Neural progenitor cell (in vitro differentiated cells): ENCODE results near the gene SYT13. TPM values are rescaled to one million over a fixed set of nuclear protein-coding genes. Genes with fewer than 3 reads are reported as not detected.

Source experiments
- DNase-seq: peaks from one replicate; pipeline ENCODE4 v3.0.0-alpha.2; 2016; ENCODE audit warnings: low spot score
- H2AFZ ChIP-seq: fragments of 200-600 bp; sonication (generic); replicated peaks from 2 replicates; pipeline ENCODE4 v1.6.1; 2016; ENCODE audit warnings: antibody characterized with exemption
- H3F3A ChIP-seq: fragments of 200-600 bp; sonication (generic); 2 replicates; pipeline ENCODE4 v1.6.1; 2016; ENCODE audit warnings: antibody characterized with exemption, low read depth
- H3K27ac ChIP-seq: fragments of 200-600 bp; sonication (generic); 2 replicates; pipeline ENCODE4 v1.5.1; 2016; ENCODE audit warnings: mild to moderate bottlenecking
- H3K27me3 ChIP-seq: fragments of 200-600 bp; sonication (generic); 2 replicates; pipeline ENCODE4 v1.6.1; 2016; ENCODE audit warnings: mild to moderate bottlenecking, moderate library complexity
- H3K36me3 ChIP-seq: fragments of 200-600 bp; sonication (generic); 2 replicates; pipeline ENCODE4 v1.5.1; 2016
- H3K4me1 ChIP-seq: fragments of 200-600 bp; sonication (generic); 2 replicates; pipeline ENCODE4 v1.6.1; 2016; ENCODE audit warnings: mixed run types
- H3K4me2 ChIP-seq: fragments of 200-600 bp; sonication (generic); 2 replicates; pipeline ENCODE4 v1.6.1; 2016
- H3K4me3 ChIP-seq: fragments of 200-600 bp; sonication (generic); 2 replicates; pipeline ENCODE4 v1.5.1; 2016
- H3K79me2 ChIP-seq: fragments of 200-600 bp; sonication (generic); 2 replicates; pipeline ENCODE4 v1.6.1; 2016; ENCODE audit warnings: low read depth
- H3K9ac ChIP-seq: fragments of 200-600 bp; sonication (generic); 2 replicates; pipeline ENCODE4 v1.6.1; 2016
- H3K9me3 ChIP-seq: fragments of 200-600 bp; sonication (generic); 2 replicates; pipeline ENCODE4 v1.5.1; 2016; ENCODE audit warnings: low read depth
- H4K20me1 ChIP-seq: fragments of 200-600 bp; sonication (generic); 2 replicates; pipeline ENCODE4 v1.6.1; 2016; ENCODE audit warnings: low read depth
- H3K27ac Mint-ChIP-seq: 3 replicates; pipeline ENCODE4 v1.8.0; 2021; ENCODE audit warnings: mixed read lengths
- H3K27me3 Mint-ChIP-seq: 2 replicates; pipeline ENCODE4 v1.8.0; 2022; ENCODE audit warnings: low read depth, mild to moderate bottlenecking, inconsistent platforms, moderate library complexity, mixed read lengths; ENCODE audit not compliant: insufficient read depth
- H3K36me3 Mint-ChIP-seq: 3 replicates; pipeline ENCODE4 v1.8.0; 2021; ENCODE audit warnings: mixed read lengths
- H3K4me1 Mint-ChIP-seq: 3 replicates; pipeline ENCODE4 v1.8.0; 2021; ENCODE audit warnings: mixed read lengths
- H3K4me3 Mint-ChIP-seq: 3 replicates; pipeline ENCODE4 v1.8.0; 2021; ENCODE audit warnings: mild to moderate bottlenecking, moderate library complexity, mixed read lengths
- H3K9me3 Mint-ChIP-seq: 3 replicates; pipeline ENCODE4 v1.8.0; 2020; ENCODE audit warnings: mixed read lengths
- CTCF ChIP-seq: fragments of 200-600 bp; sonication (generic); IDR thresholded peaks from 2 replicates; pipeline ENCODE4 v1.5.1; 2017; ENCODE audit warnings: antibody characterized with exemption, mild to moderate bottlenecking
- EZH2 ChIP-seq: fragments of 200-600 bp; sonication (generic); IDR thresholded peaks from 2 replicates; pipeline ENCODE4 v1.6.1; 2017; ENCODE audit warnings: antibody characterized with exemption, mild to moderate bottlenecking, moderate library complexity
- EZH2phosphoT487 ChIP-seq: fragments of 200-600 bp; sonication (generic); IDR thresholded peaks from 2 replicates; pipeline ENCODE4 v1.6.1; 2017; ENCODE audit warnings: antibody characterized with exemption
- total RNA-seq: library from RNA; depleted of rRNA; stranded (reverse); fragments of >200 nt; gene quantifications from 2 replicates; pipeline ENCODE4 v1.2.3, GENCODE V29; 2015; ENCODE audit warnings: low replicate concordance

SYT13 gene
- total RNA-seq, 1 donor from 2014 or later = 8.6 TPM

- H3K9me3 ChIP-seq = no peaks in the 10 kb centered on the region
- no peaks in the 10 kb centered on the region for H3F3A ChIP-seq
- no peaks in the 10 kb centered on the region for H3K4me1 Mint-ChIP-seq
- H3K9me3 Mint-ChIP-seq = no peaks in the 10 kb centered on the region
- H3K27ac ChIP-seq = no peak overlapping the region
- no peak overlapping the region for H3K9ac ChIP-seq
- no peaks in the 10 kb centered on the region for H3K4me1 ChIP-seq
- H3K27me3 Mint-ChIP-seq = peaks cover 3% of the 10 kb centered on the region
- no peak overlapping the region for H3K4me2 ChIP-seq
- TF ChIP-seq CTCF = no peak
- no peak for TF ChIP-seq EZH2phosphoT487
- TF ChIP-seq EZH2 = no peak
- no peak overlapping the region for H2AFZ ChIP-seq
- H3K4me3 Mint-ChIP-seq = no peak overlapping the region
- H3K27me3 ChIP-seq = no peaks in the 10 kb centered on the region
- peaks cover 18% of the 10 kb centered on the region for H3K36me3 Mint-ChIP-seq
- no peaks in the 10 kb centered on the region for H4K20me1 ChIP-seq
- DNase-seq = no peak
- H3K4me3 ChIP-seq = no peak overlapping the region
- H3K79me2 ChIP-seq = no peaks in the 10 kb centered on the region
- no peaks in the 10 kb centered on the region for H3K36me3 ChIP-seq
- no peak overlapping the region for H3K27ac Mint-ChIP-seq
These were observed 56.6 kb downstream of the SYT13 start for GRCh38 chr11:45229401-45230020.

GRCh38 chr11:45227836-45228235 is 58.3 kb downstream of the SYT13 start:
- H3K27me3 Mint-ChIP-seq = peaks cover 2% of the 10 kb centered on the region
- no peak for DNase-seq

GRCh38 chr11:45226901-45227300 is 59.2 kb downstream of the SYT13 start:
- no peak overlapping the region for H3K27ac Mint-ChIP-seq
- no peaks in the 10 kb centered on the region for H3K4me1 Mint-ChIP-seq
- peaks cover 2% of the 10 kb centered on the region for H3K27me3 Mint-ChIP-seq
- no peak overlapping the region for H3K27ac ChIP-seq
- TF ChIP-seq EZH2 (no peak), EZH2phosphoT487 (no peak), CTCF (no peak)
- peaks cover 24% of the 10 kb centered on the region for H3K36me3 Mint-ChIP-seq
- no peak for DNase-seq
- H4K20me1 ChIP-seq = no peaks in the 10 kb centered on the region
- H3K9me3 ChIP-seq = no peaks in the 10 kb centered on the region
- H3K4me2 ChIP-seq = no peak overlapping the region
- no peaks in the 10 kb centered on the region for H3K27me3 ChIP-seq
- no peak overlapping the region for H3K4me3 ChIP-seq
- H3K79me2 ChIP-seq = no peaks in the 10 kb centered on the region
- H3K9ac ChIP-seq = no peak overlapping the region
- H3K36me3 ChIP-seq = no peaks in the 10 kb centered on the region
- H3K9me3 Mint-ChIP-seq = no peaks in the 10 kb centered on the region
- no peaks in the 10 kb centered on the region for H3F3A ChIP-seq
- no peak overlapping the region for H2AFZ ChIP-seq
- H3K4me3 Mint-ChIP-seq = no peak overlapping the region
- H3K4me1 ChIP-seq = no peaks in the 10 kb centered on the region

More at GRCh38 chr11:45227836-45228235, 58.3 kb downstream of the SYT13 start:
- H3K27ac ChIP-seq = no peak overlapping the region
- no peaks in the 10 kb centered on the region for H3K9me3 ChIP-seq
- H3F3A ChIP-seq = no peaks in the 10 kb centered on the region
- TF ChIP-seq EZH2 = no peak
- TF ChIP-seq CTCF = no peak
- TF ChIP-seq EZH2phosphoT487 = no peak
- H2AFZ ChIP-seq = no peak overlapping the region
- no peaks in the 10 kb centered on the region for H4K20me1 ChIP-seq
- H3K9ac ChIP-seq = no peak overlapping the region
- no peaks in the 10 kb centered on the region for H3K9me3 Mint-ChIP-seq
- H3K79me2 ChIP-seq = no peaks in the 10 kb centered on the region
- no peaks in the 10 kb centered on the region for H3K4me1 ChIP-seq
- no peaks in the 10 kb centered on the region for H3K27me3 ChIP-seq
- H3K4me2 ChIP-seq = no peak overlapping the region
- H3K4me1 Mint-ChIP-seq = no peaks in the 10 kb centered on the region
- peaks cover 23% of the 10 kb centered on the region for H3K36me3 Mint-ChIP-seq
- no peaks in the 10 kb centered on the region for H3K36me3 ChIP-seq
- no peak overlapping the region for H3K4me3 ChIP-seq
- no peak overlapping the region for H3K4me3 Mint-ChIP-seq
- no peak overlapping the region for H3K27ac Mint-ChIP-seq
